Kidney epithelial cell (primary cell): Measurements from ENCODE around the gene VPS16. TPM values are rescaled to one million over a fixed set of nuclear protein-coding genes. Genes with fewer than 3 reads are reported as not detected.

Experiments
- DNase-seq: peaks from one replicate; pipeline ENCODE4 v3.0.0-alpha.2; 2010; ENCODE audit warnings: low read depth
- H3K27me3 ChIP-seq: 2 replicates; pipeline ENCODE4 v1.6.0; 2011; ENCODE audit warnings: low read length; ENCODE audit not compliant: control insufficient read depth, insufficient read depth
- H3K36me3 ChIP-seq: 2 replicates; pipeline ENCODE4 v1.5.1; 2011; ENCODE audit warnings: low read length; ENCODE audit not compliant: control insufficient read depth, insufficient read depth
- H3K4me3 ChIP-seq: 2 replicates; pipeline ENCODE4 v1.5.1; 2011; ENCODE audit warnings: low read depth, mild to moderate bottlenecking, control low read depth, low read length
- CTCF ChIP-seq: IDR thresholded peaks from 2 replicates; pipeline ENCODE4 v1.5.1; 2011; ENCODE audit warnings: mild to moderate bottlenecking, moderate library complexity, low read length, control low read depth, inconsistent platforms; ENCODE audit not compliant: insufficient read depth, poor library complexity, severe bottlenecking
- total RNA-seq: library from RNA; depleted of rRNA; stranded (reverse); fragments of >200 nt; gene quantifications from 2 replicates; pipeline ENCODE4 v1.2.3, GENCODE V29; 2015

The VPS16 gene
- total RNA-seq, 1 donor from 2014 or later: 38.6 TPM

- Histone ChIP-seq H3K27me3 (no peaks in the 10 kb centered on the region), H3K36me3 (no peaks in the 10 kb centered on the region), H3K4me3 (no peak overlapping the region)
- TF ChIP-seq CTCF: no peak
- DNase-seq: no peak
These were observed 63.1 kb downstream of the VPS16 start for GRCh38 chr20:2903686-2904085.

- no peaks in the 10 kb centered on the region for H3K36me3 ChIP-seq
- H3K4me3 ChIP-seq: no peak overlapping the region
- no peaks in the 10 kb centered on the region for H3K27me3 ChIP-seq
- no peak for DNase-seq
- no peak for TF ChIP-seq CTCF
These were observed 67.0 kb downstream of the VPS16 start for GRCh38 chr20:2907519-2907918.

GRCh38 chr20:2909953-2910352 lies 69.4 kb downstream of the VPS16 start:
- DNase-seq: no peak
- no peak for TF ChIP-seq CTCF
- Histone ChIP-seq H3K4me3 (no peak overlapping the region), H3K27me3 (no peaks in the 10 kb centered on the region), H3K36me3 (no peaks in the 10 kb centered on the region)

- Histone ChIP-seq H3K36me3 (no peaks in the 10 kb centered on the region), H3K27me3 (no peaks in the 10 kb centered on the region), H3K4me3 (no peak overlapping the region)
- TF ChIP-seq CTCF: no peak
- no peak for DNase-seq
These were observed 70.7 kb downstream of the VPS16 start for GRCh38 chr20:2911200-2911599.

- peak; percentile 37 for TF ChIP-seq CTCF
These were observed 73.6 kb downstream of the VPS16 start for GRCh38 chr20:2914160-2914559.

More at GRCh38 chr20:2914160-2914559, 73.6 kb downstream of the VPS16 start:
- Histone ChIP-seq H3K4me3 (no peak overlapping the region), H3K36me3 (no peaks in the 10 kb centered on the region), H3K27me3 (no peaks in the 10 kb centered on the region)
- no peak for DNase-seq

Other genes with a start within 250 kb of the VPS16 start
- gene NOP56, start 188.1 kb upstream of the VPS16 start, total RNA-seq: 141 and 142 TPM in 2 replicates
- 99.7 and 118 TPM in 2 replicates for gene IDH3B, start 176.5 kb upstream of the VPS16 start, total RNA-seq
- 8.1 and 9.7 TPM in 2 replicates for gene EBF4, start 148.0 kb upstream of the VPS16 start, total RNA-seq
- 68.7 and 97.4 TPM in 2 replicates for gene CPXM1, start 40.1 kb upstream of the VPS16 start, total RNA-seq
- gene C20orf141, start 25.8 kb upstream of the VPS16 start, total RNA-seq: not detected in 2 replicates
- not detected in 2 replicates for gene TMEM239, start 24.4 kb upstream of the VPS16 start, total RNA-seq
- 30.4 and 35.5 TPM in 2 replicates for gene PCED1A, start 90 bp upstream of the VPS16 start, total RNA-seq
- 43.3 and 48.6 TPM in 2 replicates for gene PTPRA, start 32.7 kb downstream of the VPS16 start, total RNA-seq
- gene GNRH2, start 202.9 kb downstream of the VPS16 start, total RNA-seq: 0.27 TPM in 1 of 2 replicates, not detected in the other
- 70.4 and 80.8 TPM in 2 replicates for gene MRPS26, start 205.3 kb downstream of the VPS16 start, total RNA-seq
- gene OXT, start 230.9 kb downstream of the VPS16 start, total RNA-seq: not detected in 2 replicates
- gene AVP, start 244.0 kb downstream of the VPS16 start, total RNA-seq: not detected in 2 replicates